ENCODE results near the gene CDC25A.
"Not testable (repeated sequence)": the region's sequence is repeated elsewhere in the genome, so short reads cannot be mapped to it uniquely, and the experiment has no call there.

The CDC25A gene

GRCh38 chr3:48188266-48189201 is at the start of gene CDC25A:
Gene CDC25A (minus strand): TSS chr3:48188417. CDS start chr3:48187947, 470 bp downstream.
- peak; percentile 96 for DNase-seq

DNA sequence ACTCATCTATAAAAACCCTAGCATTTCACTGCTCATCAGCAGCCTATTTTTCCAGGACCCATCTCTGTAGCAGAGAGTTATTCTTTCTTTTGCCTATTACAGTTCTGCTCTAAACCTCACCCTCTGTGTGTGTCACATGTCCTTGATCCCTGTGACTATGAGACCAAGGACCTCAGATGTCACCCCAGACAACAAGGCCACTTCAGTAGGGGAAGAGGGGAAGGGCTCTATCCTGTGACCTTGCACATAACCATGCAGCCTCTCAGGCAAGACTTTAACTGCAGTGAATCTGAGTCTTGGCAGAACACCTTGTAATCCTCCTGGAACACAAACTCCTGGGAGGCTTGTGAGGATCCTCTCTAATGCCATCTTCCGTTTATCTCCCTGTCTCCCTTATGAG is 48.3 kb upstream of the CDC25A start:
- no peak for DNase-seq

- no peak for DNase-seq
Observed at GRCh38 chr3:48233542-48233941, 45.3 kb upstream of the CDC25A start.

DNA sequence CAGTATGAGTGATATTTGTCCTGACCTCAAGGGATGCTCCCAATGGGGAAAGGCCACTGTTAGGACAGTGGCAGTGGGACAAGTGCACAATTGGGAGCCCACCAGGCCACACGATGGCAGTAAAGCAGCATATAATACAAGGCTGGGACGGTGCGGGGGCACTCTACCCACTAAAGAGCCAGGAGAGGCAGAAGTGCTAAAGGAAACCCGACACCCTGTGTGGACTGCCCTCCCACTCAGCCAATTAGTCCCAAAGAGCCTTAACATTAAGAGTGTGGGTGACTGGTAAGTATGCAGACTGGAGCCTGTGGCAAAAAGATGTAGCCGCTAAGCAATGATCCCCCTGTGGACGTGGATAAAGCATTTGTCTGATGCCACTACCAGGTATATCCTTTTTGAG is 44.5 kb upstream of the CDC25A start:
- DNase-seq, result peak; percentile 65

DNA sequence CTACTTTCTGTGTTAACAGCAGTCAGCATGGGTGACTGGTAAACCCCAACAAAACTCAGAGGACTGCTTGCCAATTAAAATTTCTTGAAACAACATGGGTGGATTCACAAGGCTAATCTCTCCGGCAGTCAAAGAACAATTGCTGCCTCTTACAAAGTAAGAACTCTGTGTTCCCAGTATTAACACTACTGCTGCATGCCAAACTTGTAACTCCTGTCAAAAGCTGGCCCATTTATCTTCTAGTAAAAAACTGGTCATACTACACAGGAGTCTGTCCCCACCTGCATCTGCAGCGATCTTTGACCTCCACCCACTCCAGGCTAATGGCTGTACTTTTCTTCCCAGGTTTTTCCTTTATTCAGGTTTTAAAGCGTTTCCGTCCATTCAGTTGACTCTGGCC is 44.0 kb upstream of the CDC25A start:
- DNase-seq, result no peak

DNA sequence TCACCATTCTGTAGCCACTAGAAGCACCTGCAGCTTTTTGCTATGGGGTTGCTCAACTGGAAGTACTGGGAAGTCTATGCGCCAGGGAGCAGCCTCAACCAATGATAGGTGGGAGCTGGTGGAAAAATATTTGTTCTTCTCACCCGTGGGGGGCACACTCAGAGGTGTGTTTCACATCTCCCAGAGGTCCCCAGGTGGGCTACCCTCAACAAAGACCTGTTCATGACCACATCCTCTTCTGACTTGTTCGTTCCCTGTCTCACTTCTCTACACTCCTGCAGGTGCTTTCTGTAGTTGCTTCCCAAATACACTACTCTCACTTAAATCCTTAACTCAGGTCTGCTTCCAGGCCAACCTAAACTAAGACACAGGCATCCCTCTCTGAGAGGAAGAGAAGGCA is 38.7 kb upstream of the CDC25A start:
- no peak for DNase-seq

DNA sequence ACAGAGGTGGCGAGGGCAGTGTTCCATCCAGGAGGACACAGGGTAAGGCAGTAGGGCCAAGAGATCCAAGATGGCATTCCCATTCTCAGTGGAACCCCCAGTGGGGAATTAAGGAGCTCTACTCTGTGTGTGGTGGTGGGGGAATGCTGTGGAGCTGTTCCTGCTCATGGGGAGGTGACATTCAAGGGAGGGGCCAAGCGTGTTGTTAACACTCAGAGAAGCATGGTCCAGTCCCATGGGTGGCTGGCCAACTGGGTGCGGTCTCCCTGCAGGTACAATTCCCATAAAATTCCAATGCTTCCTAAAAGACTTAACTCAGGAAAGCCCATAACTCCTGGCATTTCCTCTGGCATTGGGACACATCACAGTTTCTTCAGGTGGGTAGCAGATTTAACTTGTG is 37.4 kb upstream of the CDC25A start:
- no peak for DNase-seq

GRCh38 chr3:48222616-48223513 is 34.6 kb upstream of the CDC25A start, which contains the start of gene CAMP:
Gene CAMP (plus strand): TSS chr3:48223495. CDS start chr3:48223512, 17 bp downstream.
- DNase-seq, result no peak

DNA sequence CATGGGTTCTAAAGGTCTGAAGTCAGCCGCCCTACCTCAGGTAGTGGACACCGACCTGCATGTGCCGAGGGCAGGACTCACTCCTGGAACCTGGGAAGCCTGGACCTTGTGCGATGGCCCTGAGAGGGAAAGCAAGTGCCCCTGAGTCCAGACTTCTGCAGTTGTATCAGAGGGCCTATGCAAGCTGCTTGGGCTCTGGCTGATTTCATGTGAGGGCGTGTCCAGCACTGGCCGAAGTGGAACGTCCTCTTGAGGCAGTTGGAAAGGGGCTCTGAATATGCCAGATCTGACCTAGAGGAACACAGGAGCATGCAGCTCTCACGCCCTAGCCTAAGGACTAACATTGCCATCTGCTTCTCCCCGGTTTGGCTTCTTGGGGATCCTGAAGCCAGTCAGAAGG is 32.5 kb upstream of the CDC25A start:
- DNase-seq, result no peak

DNA sequence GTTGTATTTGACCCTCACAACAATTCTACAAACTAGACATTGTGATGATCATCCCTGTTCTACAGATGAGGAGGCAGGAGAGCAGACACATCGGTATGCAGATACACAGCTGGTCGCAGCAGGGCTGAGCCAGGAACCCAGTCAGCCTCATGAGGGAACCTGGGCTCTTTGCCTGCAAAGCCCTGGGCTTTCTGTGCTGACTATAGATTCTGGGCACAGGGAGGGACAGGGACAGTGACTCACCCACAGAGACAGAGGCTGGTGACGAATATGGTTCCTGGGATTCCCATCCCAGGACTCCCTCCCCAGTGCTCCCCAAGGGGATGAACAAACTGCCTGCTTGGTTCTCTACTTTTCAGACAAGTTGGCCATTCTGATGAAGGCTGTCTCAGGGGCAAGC is 31.3 kb upstream of the CDC25A start:
- DNase-seq, result no peak

GRCh38 chr3:48218537-48218936 is 30.3 kb upstream of the CDC25A start:
- DNase-seq, result no peak

GRCh38 chr3:48217449-48217848 is 29.2 kb upstream of the CDC25A start:
- no peak for DNase-seq

- no peak for DNase-seq
Observed at GRCh38 chr3:48215876-48216275, 27.7 kb upstream of the CDC25A start.

DNA sequence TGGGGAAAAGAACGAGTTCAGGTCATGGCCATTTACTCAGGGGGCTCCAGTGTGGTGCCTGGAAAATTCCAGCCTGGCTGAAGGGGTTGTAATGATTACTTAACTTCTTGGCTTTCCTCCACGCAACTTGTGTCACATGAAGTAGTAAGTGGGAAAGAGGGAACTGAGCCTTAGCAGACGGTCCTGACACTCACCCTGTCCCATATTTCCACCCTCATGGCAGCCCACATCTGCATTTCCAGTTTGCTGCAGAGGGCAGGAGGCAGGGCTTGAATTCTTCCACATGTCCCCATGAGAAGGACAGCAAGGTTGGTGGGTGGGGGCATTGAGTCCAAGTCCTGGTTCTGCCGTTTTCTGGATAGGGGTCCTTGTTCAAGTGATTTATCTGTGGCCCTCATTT is 27.2 kb upstream of the CDC25A start:
- DNase-seq, result no peak

GRCh38 chr3:48215019-48215418 is 26.8 kb upstream of the CDC25A start:
- no peak for DNase-seq

- DNase-seq, result no peak
Observed at GRCh38 chr3:48214225-48214624, 26.0 kb upstream of the CDC25A start.

- not testable (repeated sequence) for DNase-seq
Observed at GRCh38 chr3:48211776-48212175, 23.6 kb upstream of the CDC25A start.

- DNase-seq, result not testable (repeated sequence)
Observed at GRCh38 chr3:48210534-48210933, 22.3 kb upstream of the CDC25A start.

GRCh38 chr3:48209445-48209844 is 21.2 kb upstream of the CDC25A start:
- DNase-seq, result no peak

DNA sequence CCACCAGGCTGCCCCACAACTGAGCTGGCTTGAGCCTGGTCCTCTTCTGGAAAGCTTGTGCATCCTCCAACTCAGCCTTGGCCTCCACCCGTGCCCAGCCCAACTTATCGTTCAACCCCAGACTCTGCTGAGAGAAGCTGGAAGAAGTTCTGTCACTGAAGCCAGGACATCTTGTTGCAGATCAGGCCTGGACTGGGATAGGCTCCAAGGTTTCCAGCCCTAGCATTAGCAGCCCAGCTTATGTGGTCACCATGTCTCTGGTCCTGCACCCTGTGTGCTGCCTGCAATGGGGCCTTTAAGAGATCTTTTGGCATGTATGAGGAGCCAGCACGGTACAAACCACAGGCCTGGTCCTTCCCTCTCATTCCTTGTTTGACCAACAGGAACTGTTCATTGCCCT is 19.9 kb upstream of the CDC25A start:
- no peak for DNase-seq

- no peak for DNase-seq
Observed at GRCh38 chr3:48202632-48203031, 14.4 kb upstream of the CDC25A start.

GRCh38 chr3:48199117-48199516 is 10.9 kb upstream of the CDC25A start:
- DNase-seq, result no peak

- no peak for DNase-seq
Observed at GRCh38 chr3:48196611-48197010, 8.4 kb upstream of the CDC25A start.

Data from CD4-positive, alpha-beta T cell treated with Interleukin-6 for 4 hours (primary cell).